ENCODE data around the gene ACP4. TPM values are rescaled to one million over a fixed set of nuclear protein-coding genes. Genes with fewer than 3 reads are reported as not detected.

The ACP4 gene
- total and polyA plus RNA-seq, 2 experiments from 2014 or later: not detected

DNA sequence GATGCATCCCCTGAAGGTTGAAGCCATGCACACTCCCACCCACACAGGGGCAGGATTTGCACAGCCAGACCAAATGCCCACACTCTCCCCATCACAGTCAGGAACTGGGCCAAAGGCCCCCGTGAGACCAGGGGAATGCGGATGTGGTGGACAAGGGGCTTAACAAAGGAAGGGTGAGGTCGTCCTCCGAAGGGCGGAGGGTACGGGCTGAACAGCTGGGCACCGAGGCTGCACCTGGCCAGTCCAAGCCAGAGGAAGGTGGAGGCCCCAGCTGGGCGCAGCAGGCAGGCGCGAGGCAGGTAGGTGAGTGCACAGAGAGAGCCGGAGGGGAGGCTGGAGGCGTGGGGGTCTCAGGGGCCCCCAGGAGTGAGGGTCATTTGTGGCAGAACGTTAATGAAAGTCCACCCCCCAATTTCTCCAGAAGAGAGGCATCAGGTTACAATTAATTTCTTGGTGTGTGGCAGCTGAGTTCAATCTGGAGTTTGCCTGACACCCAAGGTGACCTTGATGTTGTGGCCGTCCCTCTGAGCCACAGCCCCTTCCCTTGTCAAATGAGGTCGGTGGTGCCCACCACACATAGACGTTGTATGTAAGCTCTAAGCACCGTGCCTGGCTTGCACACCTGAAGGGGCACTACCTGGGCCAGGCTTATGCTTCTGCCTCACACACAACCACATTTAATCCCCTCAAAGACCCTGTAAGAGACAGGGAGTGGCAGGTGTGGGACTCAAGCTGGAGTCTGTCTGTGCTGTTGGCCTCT lies 40.2 kb downstream of the ACP4 start:
- Histone ChIP-seq H3K79me2 (no peaks in the 10 kb centered on the region), H2AFZ (no peak overlapping the region), H3K36me3 (replicated peaks; ENCODE audit: insufficient read depth, low read depth) (no peaks in the 10 kb centered on the region), H3K9me2 (replicated peaks; ENCODE audit: insufficient read depth) (no peaks in the 10 kb centered on the region), H3K27ac (no peak overlapping the region), H3K27me3 (no peaks in the 10 kb centered on the region), H3K4me2 (no peak overlapping the region), H3K4me1 (ENCODE audit: insufficient read depth) (peaks cover 4% of the 10 kb centered on the region), H4K20me1 (ENCODE audit: insufficient read depth, poor library complexity, severe bottlenecking) (no peaks in the 10 kb centered on the region), H3K4me3 (no peak overlapping the region), H3K9me3 (ENCODE audit: low read depth) (no peaks in the 10 kb centered on the region)
- DNase-seq (ENCODE audit: low spot score): no peak
- TF ChIP-seq EZH2phosphoT487 (IDR thresholded peaks at IDR 0.05; ENCODE audit: low read depth, severe bottlenecking, unreplicated experiment): no peak
- TF ChIP-seq EZH2 (IDR thresholded peaks at IDR 0.05; ENCODE audit: borderline replicate concordance): no peak
- TF ChIP-seq CTCF (IDR thresholded peaks at IDR 0.05; ENCODE audit: poor library complexity): no peak
- 64% methylated on average over 17 of the region's 17 CpGs for WGBS (ENCODE audit: low lambda C conversion rate, missing lambda C conversion rate)

DNA sequence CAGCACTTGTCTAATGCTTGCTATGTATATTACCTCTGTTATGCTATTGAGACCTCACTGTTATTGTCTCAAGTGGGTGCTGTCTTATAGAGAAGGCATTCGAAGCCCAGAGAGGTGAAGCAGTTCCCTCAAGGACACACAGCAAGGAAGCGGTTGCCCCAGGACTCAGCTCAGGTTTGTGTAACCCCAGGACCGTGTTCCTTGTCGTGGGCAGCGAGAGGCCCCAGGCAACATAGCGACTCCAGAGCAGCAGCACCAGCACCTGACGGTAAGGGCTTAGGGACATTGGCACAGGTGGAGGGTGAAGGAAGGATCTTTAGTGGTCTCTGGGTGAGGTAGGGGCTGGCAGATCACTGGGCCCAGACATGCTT lies 40.8 kb downstream of the ACP4 start:
- H3K36me3 ChIP-seq (replicated peaks; ENCODE audit: insufficient read depth, low read depth): no peaks in the 10 kb centered on the region
- no peaks in the 10 kb centered on the region for H3K9me2 ChIP-seq (replicated peaks; ENCODE audit: insufficient read depth)
- H3K79me2 ChIP-seq: no peaks in the 10 kb centered on the region
- no peak overlapping the region for H3K4me3 ChIP-seq
- H3K9me3 ChIP-seq (ENCODE audit: low read depth): no peaks in the 10 kb centered on the region
- no peaks in the 10 kb centered on the region for H3K27me3 ChIP-seq
- H3K27ac ChIP-seq: no peak overlapping the region
- no peak for DNase-seq (ENCODE audit: low spot score)
- H2AFZ ChIP-seq: no peak overlapping the region
- peaks cover 6% of the 10 kb centered on the region for H3K4me1 ChIP-seq (ENCODE audit: insufficient read depth)
- no peaks in the 10 kb centered on the region for H4K20me1 ChIP-seq (ENCODE audit: insufficient read depth, poor library complexity, severe bottlenecking)
- TF ChIP-seq EZH2 (IDR thresholded peaks at IDR 0.05; ENCODE audit: borderline replicate concordance) (no peak), EZH2phosphoT487 (IDR thresholded peaks at IDR 0.05; ENCODE audit: low read depth, severe bottlenecking, unreplicated experiment) (no peak), CTCF (IDR thresholded peaks at IDR 0.05; ENCODE audit: poor library complexity) (no peak)
- 77% methylated on average over 7 of the region's 7 CpGs for WGBS (ENCODE audit: low lambda C conversion rate, missing lambda C conversion rate)
- no peak overlapping the region for H3K4me2 ChIP-seq

- no peak overlapping the region for H3K4me3 ChIP-seq
- no peaks in the 10 kb centered on the region for H3K79me2 ChIP-seq
- no peak overlapping the region for H3K27ac ChIP-seq
- H3K4me2 ChIP-seq: no peak overlapping the region
- H3K9me3 ChIP-seq (ENCODE audit: low read depth): no peaks in the 10 kb centered on the region
- H3K27me3 ChIP-seq: no peaks in the 10 kb centered on the region
- H3K4me1 ChIP-seq (ENCODE audit: insufficient read depth): peaks cover 6% of the 10 kb centered on the region
- no peaks in the 10 kb centered on the region for H3K36me3 ChIP-seq (replicated peaks; ENCODE audit: insufficient read depth, low read depth)
- H2AFZ ChIP-seq: no peak overlapping the region
- H4K20me1 ChIP-seq (ENCODE audit: insufficient read depth, poor library complexity, severe bottlenecking): no peaks in the 10 kb centered on the region
- DNase-seq (ENCODE audit: low spot score): no peak
- WGBS (ENCODE audit: low lambda C conversion rate, missing lambda C conversion rate): 90% methylated on average over 8 of the region's 8 CpGs
- TF ChIP-seq EZH2 (IDR thresholded peaks at IDR 0.05; ENCODE audit: borderline replicate concordance): no peak
- no peak for TF ChIP-seq EZH2phosphoT487 (IDR thresholded peaks at IDR 0.05; ENCODE audit: low read depth, severe bottlenecking, unreplicated experiment)
- TF ChIP-seq CTCF (IDR thresholded peaks at IDR 0.05; ENCODE audit: poor library complexity): no peak
- H3K9me2 ChIP-seq (replicated peaks; ENCODE audit: insufficient read depth): no peaks in the 10 kb centered on the region
Observed at GRCh38 chr19:50832666-50833065, 42.5 kb downstream of the ACP4 start.

All from hepatocyte (in vitro differentiated cells).